ENCODE data around the gene ADAP1. TPM values are rescaled to one million over a fixed set of nuclear protein-coding genes. Genes with fewer than 3 reads are reported as not detected.
"Not testable (repeated sequence)": the region's sequence is repeated elsewhere in the genome, so short reads cannot be mapped to it uniquely, and the experiment has no call there.

The ADAP1 gene
- total and polyA plus RNA-seq, 2 experiments from 2014 or later: 0.24 to 1.1 TPM

- Histone ChIP-seq H3K9me2 (ENCODE audit: insufficient read depth) (no peaks in the 10 kb centered on the region), H2AFZ (no peak overlapping the region), H3F3A (ENCODE audit: insufficient read depth) (no peaks in the 10 kb centered on the region), H3K36me3 (ENCODE audit: low read depth) (no peaks in the 10 kb centered on the region), H3K79me2 (ENCODE audit: insufficient read depth) (no peaks in the 10 kb centered on the region), H4K20me1 (ENCODE audit: insufficient read depth) (no peaks in the 10 kb centered on the region), H3K9me3 (ENCODE audit: low read depth) (no peaks in the 10 kb centered on the region), H3K4me3 (no peak overlapping the region), H3K27me3 (replicated peaks; ENCODE audit: insufficient read depth) (0 out of 2 replicates have a peak, but pooled peaks cover 4% of the 10 kb centered on the region), H3K9ac (no peak overlapping the region), H3K4me2 (ENCODE audit: unreplicated experiment) (no peak overlapping the region), H3K4me1 (ENCODE audit: insufficient read depth) (0 out of 2 replicates have a peak, but pooled peaks cover 3% of the 10 kb centered on the region), H3K27ac (no peak overlapping the region)
- 55 to 59% methylated on average over 21 of the region's 21 CpGs for whole genome bisulfite sequencing, 2 experiments (ENCODE audit: low coverage in 1 of 2, low lambda C conversion rate in 2 of 2, missing lambda C conversion rate in 2 of 2)
- peak; percentile 26 for DNase-seq
- no peak for TF ChIP-seq EZH2phosphoT487 (IDR thresholded peaks at IDR 0.05; ENCODE audit: insufficient read depth, low read depth)
- TF ChIP-seq EZH2 (IDR thresholded peaks at IDR 0.05; ENCODE audit: insufficient read depth, poor library complexity, severe bottlenecking): no peak
- in situ Hi-C loops (cut with MboI): no loop called here
Observed at GRCh38 chr7:927031-927671, 27.3 kb downstream of the ADAP1 start.

- H2AFZ ChIP-seq: no peak overlapping the region
- in situ Hi-C loops (cut with MboI): no loop called here
Observed at GRCh38 chr7:926061-927030, 28.1 kb downstream of the ADAP1 start.

GRCh38 chr7:925601-926000, 28.9 kb downstream of the ADAP1 start:
- Histone ChIP-seq H3K9ac (no peak overlapping the region), H2AFZ (no peak overlapping the region), H3K4me1 (ENCODE audit: insufficient read depth) (0 out of 2 replicates have a peak, but pooled peaks cover 3% of the 10 kb centered on the region), H3K9me3 (ENCODE audit: low read depth) (no peaks in the 10 kb centered on the region), H3K27me3 (replicated peaks; ENCODE audit: insufficient read depth) (no peaks in the 10 kb centered on the region), H3K79me2 (ENCODE audit: insufficient read depth) (no peaks in the 10 kb centered on the region), H3K4me2 (ENCODE audit: unreplicated experiment) (no peak overlapping the region), H3K9me2 (ENCODE audit: insufficient read depth) (no peaks in the 10 kb centered on the region), H3K36me3 (ENCODE audit: low read depth) (no peaks in the 10 kb centered on the region), H3K4me3 (no peak overlapping the region), H4K20me1 (ENCODE audit: insufficient read depth) (no peaks in the 10 kb centered on the region), H3K27ac (no peak overlapping the region), H3F3A (ENCODE audit: insufficient read depth) (no peaks in the 10 kb centered on the region)
- WGBS, 2 experiments (ENCODE audit: low coverage in 1 of 2, low lambda C conversion rate in 2 of 2, missing lambda C conversion rate in 2 of 2): 72 to 74% methylated on average over 18 of the region's 18 CpGs
- in situ Hi-C loops (cut with MboI): no loop called here
- DNase-seq: no peak
- no peak for TF ChIP-seq EZH2phosphoT487 (IDR thresholded peaks at IDR 0.05; ENCODE audit: insufficient read depth, low read depth)
- TF ChIP-seq EZH2 (IDR thresholded peaks at IDR 0.05; ENCODE audit: insufficient read depth, poor library complexity, severe bottlenecking): no peak

More at GRCh38 chr7:926061-927030, 28.1 kb downstream of the ADAP1 start:
- Histone ChIP-seq H3F3A (ENCODE audit: insufficient read depth) (no peaks in the 10 kb centered on the region), H3K9me3 (ENCODE audit: low read depth) (no peaks in the 10 kb centered on the region), H3K4me1 (ENCODE audit: insufficient read depth) (0 out of 2 replicates have a peak, but pooled peaks cover 3% of the 10 kb centered on the region), H3K9ac (no peak overlapping the region), H3K4me2 (ENCODE audit: unreplicated experiment) (no peak overlapping the region), H3K27ac (no peak overlapping the region), H3K9me2 (ENCODE audit: insufficient read depth) (no peaks in the 10 kb centered on the region), H3K4me3 (no peak overlapping the region), H3K36me3 (ENCODE audit: low read depth) (no peaks in the 10 kb centered on the region), H4K20me1 (ENCODE audit: insufficient read depth) (no peaks in the 10 kb centered on the region), H3K27me3 (replicated peaks; ENCODE audit: insufficient read depth) (0 out of 2 replicates have a peak, but pooled peaks cover 4% of the 10 kb centered on the region), H3K79me2 (ENCODE audit: insufficient read depth) (no peaks in the 10 kb centered on the region)
- 72 to 78% methylated on average over 33 to 47 of the region's 47 CpGs for WGBS, 2 experiments (ENCODE audit: low coverage in 1 of 2, low lambda C conversion rate in 2 of 2, missing lambda C conversion rate in 2 of 2)
- no peak for DNase-seq
- TF ChIP-seq EZH2 (IDR thresholded peaks at IDR 0.05; ENCODE audit: insufficient read depth, poor library complexity, severe bottlenecking): no peak
- no peak for TF ChIP-seq EZH2phosphoT487 (IDR thresholded peaks at IDR 0.05; ENCODE audit: insufficient read depth, low read depth)

- no peak overlapping the region for H3K4me2 ChIP-seq (ENCODE audit: unreplicated experiment)
- H3K27ac ChIP-seq: no peak overlapping the region
- in situ Hi-C loops (cut with MboI): no loop called here
- no peak overlapping the region for H3K4me3 ChIP-seq
- no peaks in the 10 kb centered on the region for H3K36me3 ChIP-seq (ENCODE audit: low read depth)
- no peaks in the 10 kb centered on the region for H3K9me3 ChIP-seq (ENCODE audit: low read depth)
- no peaks in the 10 kb centered on the region for H3K9me2 ChIP-seq (ENCODE audit: insufficient read depth)
- H3K9ac ChIP-seq: no peak overlapping the region
- no peaks in the 10 kb centered on the region for H3F3A ChIP-seq (ENCODE audit: insufficient read depth)
- H3K79me2 ChIP-seq (ENCODE audit: insufficient read depth): no peaks in the 10 kb centered on the region
- 62 to 63% methylated on average over 21 to 24 of the region's 24 CpGs for WGBS, 2 experiments (ENCODE audit: low coverage in 1 of 2, low lambda C conversion rate in 2 of 2, missing lambda C conversion rate in 2 of 2)
- DNase-seq: peak; percentile 59
- no peaks in the 10 kb centered on the region for H3K27me3 ChIP-seq (replicated peaks; ENCODE audit: insufficient read depth)
- no peak for TF ChIP-seq EZH2phosphoT487 (IDR thresholded peaks at IDR 0.05; ENCODE audit: insufficient read depth, low read depth)
- TF ChIP-seq EZH2 (IDR thresholded peaks at IDR 0.05; ENCODE audit: insufficient read depth, poor library complexity, severe bottlenecking): no peak
- 0 out of 2 replicates have a peak, but pooled peaks cover 3% of the 10 kb centered on the region for H3K4me1 ChIP-seq (ENCODE audit: insufficient read depth)
- H2AFZ ChIP-seq: no peak overlapping the region
- no peaks in the 10 kb centered on the region for H4K20me1 ChIP-seq (ENCODE audit: insufficient read depth)
Observed at GRCh38 chr7:924541-925231, 29.8 kb downstream of the ADAP1 start.

GRCh38 chr7:924042-924441, 30.4 kb downstream of the ADAP1 start:
- H3K9me3 ChIP-seq (ENCODE audit: low read depth); H2AFZ ChIP-seq; H3K27me3 ChIP-seq (replicated peaks; ENCODE audit: insufficient read depth); H3K27ac ChIP-seq; DNase-seq; H3K4me1 ChIP-seq (ENCODE audit: insufficient read depth); H3K4me3 ChIP-seq; H3K36me3 ChIP-seq (ENCODE audit: low read depth); H3K4me2 ChIP-seq (ENCODE audit: unreplicated experiment); H3K9me2 ChIP-seq (ENCODE audit: insufficient read depth); H3K79me2 ChIP-seq (ENCODE audit: insufficient read depth); H3F3A ChIP-seq (ENCODE audit: insufficient read depth); H3K9ac ChIP-seq; in situ Hi-C loops (cut with MboI); H4K20me1 ChIP-seq (ENCODE audit: insufficient read depth): not testable (repeated sequence)
- WGBS, 2 experiments (ENCODE audit: low coverage in 1 of 2, low lambda C conversion rate in 2 of 2, missing lambda C conversion rate in 2 of 2): 62% methylated on average over 25 of the region's 25 CpGs; no CpG with 5 or more reads in 1 of the 2 experiments
